ENCODE data around the gene ARPP19. TPM values are rescaled to one million over a fixed set of nuclear protein-coding genes. Genes with fewer than 3 reads are reported as not detected.
"Not testable (repeated sequence)": the region's sequence is repeated elsewhere in the genome, so short reads cannot be mapped to it uniquely, and the experiment has no call there.

The ARPP19 gene
- total RNA-seq, 4 donors from 2014 or later = 71.1 to 95.6 (median 76.6) TPM

DNA sequence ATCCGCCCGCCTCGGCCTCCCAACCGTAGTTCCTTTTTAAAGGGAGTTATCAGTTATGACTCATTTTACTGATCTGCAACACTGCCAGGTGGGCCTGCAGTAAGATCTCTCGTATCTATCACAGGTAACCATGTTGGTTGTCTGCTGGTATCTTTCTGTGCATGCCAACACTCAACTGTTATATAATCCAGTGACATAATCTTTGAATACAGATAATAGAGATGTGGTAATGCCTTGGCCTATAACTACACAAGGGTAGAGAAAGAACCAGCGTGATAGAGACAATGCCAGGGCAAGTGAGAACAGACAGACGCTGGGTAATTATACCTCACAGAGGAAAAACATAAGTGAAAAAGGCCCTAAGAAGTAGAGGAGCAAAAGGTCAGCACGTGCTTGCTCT, 11.0 kb upstream of the ARPP19 start:
- intact Hi-C loops (cut with DNase I; ENCODE audit: low total_unique reads) = no loop called here
- no peak overlapping the region for H3K4me3 ChIP-seq (ENCODE audit: low read depth, poor library complexity, severe bottlenecking)
- TF ChIP-seq, protein P1, sequence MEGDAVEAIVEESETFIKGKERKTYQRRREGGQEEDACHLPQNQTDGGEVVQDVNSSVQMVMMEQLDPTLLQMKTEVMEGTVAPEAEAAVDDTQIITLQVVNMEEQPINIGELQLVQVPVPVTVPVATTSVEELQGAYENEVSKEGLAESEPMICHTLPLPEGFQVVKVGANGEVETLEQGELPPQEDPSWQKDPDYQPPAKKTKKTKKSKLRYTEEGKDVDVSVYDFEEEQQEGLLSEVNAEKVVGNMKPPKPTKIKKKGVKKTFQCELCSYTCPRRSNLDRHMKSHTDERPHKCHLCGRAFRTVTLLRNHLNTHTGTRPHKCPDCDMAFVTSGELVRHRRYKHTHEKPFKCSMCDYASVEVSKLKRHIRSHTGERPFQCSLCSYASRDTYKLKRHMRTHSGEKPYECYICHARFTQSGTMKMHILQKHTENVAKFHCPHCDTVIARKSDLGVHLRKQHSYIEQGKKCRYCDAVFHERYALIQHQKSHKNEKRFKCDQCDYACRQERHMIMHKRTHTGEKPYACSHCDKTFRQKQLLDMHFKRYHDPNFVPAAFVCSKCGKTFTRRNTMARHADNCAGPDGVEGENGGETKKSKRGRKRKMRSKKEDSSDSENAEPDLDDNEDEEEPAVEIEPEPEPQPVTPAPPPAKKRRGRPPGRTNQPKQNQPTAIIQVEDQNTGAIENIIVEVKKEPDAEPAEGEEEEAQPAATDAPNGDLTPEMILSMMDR (IDR thresholded peaks at IDR 0.05) = no peak
- TF ChIP-seq POLR2A (IDR thresholded peaks at IDR 0.05) = no peak
- 47 to 67% methylated on average over 8 of the region's 8 CpGs for WGBS, 2 donors
- no peak for DNase-seq (ENCODE audit: low spot score in 2 of 2)

DNA sequence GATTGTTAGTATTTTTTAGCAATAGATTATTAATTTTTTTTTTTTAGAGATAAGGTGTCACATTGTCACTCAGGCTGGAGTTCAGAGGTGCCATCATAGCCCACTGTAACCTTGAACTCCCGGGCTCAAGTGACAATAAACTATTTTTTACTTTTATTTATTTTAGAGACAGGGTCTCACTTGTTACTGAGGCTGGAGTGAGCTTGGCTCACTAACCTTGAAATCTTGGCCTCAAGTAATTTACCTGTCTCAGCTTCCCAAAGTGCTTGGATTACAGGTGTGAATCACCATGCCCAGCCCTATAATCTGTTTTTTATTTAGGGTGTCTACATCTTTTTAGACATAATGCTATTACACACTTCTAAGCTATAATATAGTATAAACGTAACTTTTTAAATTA, 7.9 kb upstream of the ARPP19 start:
- TF ChIP-seq, protein P1 (IDR thresholded peaks at IDR 0.05) = no peak
- TF ChIP-seq POLR2A (IDR thresholded peaks at IDR 0.05) = no peak

DNA sequence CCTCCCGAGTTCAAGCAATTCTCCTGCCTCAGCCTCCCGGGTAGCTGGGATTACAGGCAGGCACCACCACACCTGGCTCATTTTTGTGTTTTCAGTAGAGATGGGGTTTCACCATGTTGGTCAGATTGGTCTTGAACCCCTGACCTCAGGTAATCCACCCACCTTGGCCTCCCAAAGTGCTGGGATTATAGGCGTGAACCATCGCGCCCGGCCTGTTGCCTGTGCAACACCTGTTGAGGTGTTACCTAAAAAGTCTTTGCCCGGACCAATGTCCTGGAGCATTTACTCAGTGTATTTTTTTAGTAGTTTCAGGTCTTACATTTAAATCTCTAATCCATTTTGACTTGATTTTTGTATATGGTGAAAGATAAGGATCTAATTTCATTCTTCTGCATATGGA, 6.7 kb upstream of the ARPP19 start:
- WGBS, 2 donors = 87 to 94% methylated on average over 7 of the region's 7 CpGs
- H3K4me3 ChIP-seq (ENCODE audit: low read depth, poor library complexity, severe bottlenecking); DNase-seq (ENCODE audit: low spot score in 2 of 2); intact Hi-C loops (cut with DNase I; ENCODE audit: low total_unique reads): not testable (repeated sequence)

More for the DNA sequence above, 7.9 kb upstream of the ARPP19 start:
- no peak for DNase-seq (ENCODE audit: low spot score in 2 of 2)
- H3K4me3 ChIP-seq (ENCODE audit: low read depth, poor library complexity, severe bottlenecking) = no peak overlapping the region
- WGBS, 2 donors = 95 to 96% methylated on average over 2 of the region's 2 CpGs
- intact Hi-C loops (cut with DNase I; ENCODE audit: low total_unique reads) = no loop called here

DNA sequence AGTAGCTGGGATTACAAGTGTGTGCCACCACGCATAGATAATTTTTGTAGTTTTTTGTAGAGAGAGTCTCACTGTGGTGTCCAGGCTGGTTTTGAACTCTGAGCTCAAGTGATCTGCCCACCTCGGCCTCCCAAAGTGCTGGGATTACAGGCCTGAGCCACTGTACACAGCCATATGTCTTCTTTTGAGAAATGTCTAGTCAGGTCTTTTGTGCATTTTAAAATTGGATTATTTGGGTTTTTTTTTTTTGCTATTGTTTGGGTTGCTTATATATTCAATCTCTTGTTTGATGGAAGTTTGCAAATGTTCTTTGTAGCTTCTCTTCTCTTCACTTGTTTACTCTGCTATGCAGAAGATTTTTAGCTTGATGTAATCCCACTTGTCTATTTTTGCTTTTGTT, 6.2 kb upstream of the ARPP19 start:
- no peak for TF ChIP-seq POLR2A (IDR thresholded peaks at IDR 0.05)
- TF ChIP-seq, protein P1 (IDR thresholded peaks at IDR 0.05) = no peak
- intact Hi-C loops (cut with DNase I; ENCODE audit: low total_unique reads) = no loop called here
- WGBS, 2 donors = 91 to 92% methylated on average over 2 of the region's 2 CpGs
- no peak for DNase-seq (ENCODE audit: low spot score in 2 of 2)
- H3K4me3 ChIP-seq (ENCODE audit: low read depth, poor library complexity, severe bottlenecking) = no peak overlapping the region

DNA sequence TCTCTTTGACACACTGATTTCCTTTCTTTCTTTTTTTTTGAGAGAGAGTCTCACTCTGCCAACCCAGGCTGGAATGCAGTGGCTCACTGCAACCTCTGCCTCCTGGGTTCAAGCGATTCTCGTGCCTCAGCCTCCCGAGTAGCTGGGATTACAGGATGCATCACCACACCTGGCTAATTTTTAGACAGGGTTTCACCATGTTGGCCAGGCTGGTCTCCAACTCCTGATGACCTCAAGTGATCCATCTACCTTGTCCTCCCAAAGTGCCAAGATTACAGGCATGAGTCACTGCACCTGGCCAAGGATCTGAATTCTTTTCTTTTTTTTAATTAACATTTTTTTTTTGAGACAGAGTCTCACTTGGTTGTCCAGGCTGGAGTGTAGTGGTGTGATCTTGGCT, 5.8 kb upstream of the ARPP19 start:
- 77 to 87% methylated on average over 3 of the region's 3 CpGs for WGBS, 2 donors
- DNase-seq (ENCODE audit: low spot score in 2 of 2); intact Hi-C loops (cut with DNase I; ENCODE audit: low total_unique reads); H3K4me3 ChIP-seq (ENCODE audit: low read depth, poor library complexity, severe bottlenecking): not testable (repeated sequence)

DNA sequence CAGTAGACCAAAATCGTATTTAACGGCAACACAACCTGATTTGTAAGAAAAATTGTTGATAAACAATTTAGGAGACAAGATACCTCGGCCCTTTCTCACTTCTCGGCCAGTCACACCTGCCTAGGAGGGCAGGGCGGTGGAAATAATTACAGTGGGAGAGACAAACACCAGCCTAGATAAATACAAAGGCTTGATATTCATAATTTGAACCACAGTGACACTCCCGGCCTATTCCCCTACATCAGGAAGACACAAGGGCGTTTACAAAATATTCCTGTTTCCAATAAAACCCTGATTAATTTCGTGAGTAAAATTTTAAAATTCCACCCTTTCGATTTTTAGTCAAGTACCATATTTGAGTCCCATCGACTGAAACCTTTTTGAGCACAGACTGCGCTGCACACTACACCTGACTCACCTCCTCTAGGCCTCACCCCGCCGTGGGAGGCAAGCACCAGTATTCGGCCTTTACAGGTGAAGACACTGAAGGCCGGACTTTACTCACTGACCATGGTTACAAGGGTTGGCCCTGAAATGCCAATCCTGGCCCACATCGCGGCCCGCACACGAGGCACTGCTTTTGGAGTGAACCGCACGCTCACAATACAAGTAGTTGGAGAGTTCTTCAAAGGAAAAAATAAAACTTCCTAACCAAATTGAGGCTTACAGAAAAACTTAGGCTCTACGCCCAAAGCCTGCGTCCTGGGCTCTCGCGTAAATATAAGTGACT, 794 bp downstream of the ARPP19 start:
- no peak for TF ChIP-seq POLR2A (IDR thresholded peaks at IDR 0.05)
- TF ChIP-seq, protein P1 (IDR thresholded peaks at IDR 0.05) = no peak
- H3K4me3 ChIP-seq (ENCODE audit: low read depth, poor library complexity, severe bottlenecking) = peak overlapping the region; percentile 69
- 2 to 3% methylated on average over 25 of the region's 25 CpGs for WGBS, 2 donors
- intact Hi-C loops (cut with DNase I; ENCODE audit: low total_unique reads) = no loop called here
- DNase-seq (ENCODE audit: low spot score in 2 of 2) = no peak

DNA sequence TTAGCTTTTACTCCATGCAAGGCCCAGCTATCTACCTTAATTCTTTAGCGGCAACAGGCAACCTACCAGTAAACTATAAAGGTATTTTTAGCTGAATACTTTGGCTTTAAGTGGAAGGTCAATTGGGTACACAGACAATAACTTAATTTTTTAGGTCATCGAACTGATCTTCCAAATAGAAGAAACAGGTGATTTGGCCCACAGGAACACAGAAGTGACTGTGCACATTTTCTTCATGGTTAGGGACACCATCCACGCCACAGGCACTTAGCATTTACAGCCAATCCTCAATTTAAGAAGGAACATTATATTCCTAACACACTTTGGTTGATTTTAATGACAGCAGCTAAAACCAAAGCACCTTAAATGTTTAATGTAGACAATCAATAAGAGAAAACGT, 1.9 kb downstream of the ARPP19 start:
- intact Hi-C loops (cut with DNase I; ENCODE audit: low total_unique reads) = no loop called here

DNA sequence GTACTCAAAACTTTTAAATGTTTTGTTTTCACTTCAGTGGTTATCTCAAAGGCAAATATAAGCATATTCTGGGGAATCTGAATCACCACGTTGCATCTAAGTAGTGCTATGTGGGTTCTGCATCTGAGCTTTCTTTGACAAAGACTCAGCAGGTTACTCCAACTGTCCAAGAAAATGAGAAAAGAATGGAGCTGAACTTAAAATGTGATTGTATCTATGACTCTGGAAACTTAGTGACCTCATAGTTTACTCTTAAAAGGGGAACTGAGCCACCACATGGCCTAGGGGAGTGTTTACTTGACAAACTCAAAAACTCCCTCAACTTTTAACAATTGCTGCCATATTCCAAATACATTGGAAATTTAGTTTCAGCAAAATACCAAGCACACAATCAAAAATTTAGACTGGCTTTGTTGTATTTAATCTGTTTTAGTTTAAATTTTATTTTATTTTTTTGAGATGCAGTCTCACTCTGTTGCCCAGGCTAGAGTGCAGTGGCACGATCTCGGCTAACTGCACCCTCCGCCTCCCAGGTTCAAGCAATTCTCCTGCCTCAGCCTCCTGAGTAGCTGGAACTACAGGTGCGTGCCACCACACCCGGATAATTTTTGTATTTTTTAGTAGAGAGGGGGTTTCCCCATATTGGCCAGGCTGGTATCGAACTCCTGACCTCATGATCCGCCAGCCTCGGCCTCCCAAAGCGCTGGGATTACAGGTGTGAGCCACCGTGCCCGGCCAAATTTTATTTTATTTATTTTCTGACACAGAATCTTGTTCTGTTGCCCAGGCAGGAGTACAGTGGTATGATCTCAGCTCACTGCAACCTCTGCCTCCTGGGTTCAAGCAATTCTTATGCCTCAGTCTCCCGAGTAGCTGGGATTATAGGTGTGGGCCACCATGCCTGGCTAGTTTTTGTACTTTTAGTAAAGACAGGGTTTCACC, 3.1 kb downstream of the ARPP19 start:
- intact Hi-C loops (cut with DNase I; ENCODE audit: low total_unique reads); DNase-seq (ENCODE audit: low spot score in 2 of 2): not testable (repeated sequence)

More for the DNA sequence above, 1.9 kb downstream of the ARPP19 start:
- DNase-seq (ENCODE audit: low spot score in 2 of 2) = no peak
- no peak overlapping the region for H3K4me3 ChIP-seq (ENCODE audit: low read depth, poor library complexity, severe bottlenecking)
- TF ChIP-seq, protein P1 (IDR thresholded peaks at IDR 0.05) = no peak
- TF ChIP-seq POLR2A (IDR thresholded peaks at IDR 0.05) = no peak
- WGBS, 2 donors = 41 to 46% methylated on average over 4 of the region's 4 CpGs

More for the DNA sequence above, 3.1 kb downstream of the ARPP19 start:
- WGBS, 2 donors = 94 to 95% methylated on average over 13 of the region's 13 CpGs
- H3K4me3 ChIP-seq (ENCODE audit: low read depth, poor library complexity, severe bottlenecking) = not testable (repeated sequence)
